Fibroblast of the aortic adventitia (primary cell): Measurements from ENCODE around the gene CNTFR. TPM values are rescaled to one million over a fixed set of nuclear protein-coding genes. Genes with fewer than 3 reads are reported as not detected.

Source experiments
- DNase-seq: peaks from one replicate; pipeline ENCODE4 v3.0.0-alpha.2; 2010; ENCODE audit warnings: low read depth
- H3K4me3 ChIP-seq: 2 replicates; pipeline ENCODE4 v1.5.1; 2011; ENCODE audit warnings: low read depth, mild to moderate bottlenecking, control low read depth, low read length, moderate library complexity
- total RNA-seq: library from RNA; depleted of rRNA; stranded (reverse); fragments of >200 nt; gene quantifications from 2 replicates; pipeline ENCODE4 v1.2.3, GENCODE V29; 2012; ENCODE audit warnings: low replicate concordance
- TF ChIP-seq, protein P1 (sequence below): IDR thresholded peaks from 2 replicates; pipeline ENCODE4 v1.5.1; 2011; ENCODE audit warnings: mild to moderate bottlenecking, low read length, control low read depth, inconsistent platforms; ENCODE audit not compliant: insufficient read depth

Gene CNTFR
- total RNA-seq, 1 donor = not detected

DNA sequence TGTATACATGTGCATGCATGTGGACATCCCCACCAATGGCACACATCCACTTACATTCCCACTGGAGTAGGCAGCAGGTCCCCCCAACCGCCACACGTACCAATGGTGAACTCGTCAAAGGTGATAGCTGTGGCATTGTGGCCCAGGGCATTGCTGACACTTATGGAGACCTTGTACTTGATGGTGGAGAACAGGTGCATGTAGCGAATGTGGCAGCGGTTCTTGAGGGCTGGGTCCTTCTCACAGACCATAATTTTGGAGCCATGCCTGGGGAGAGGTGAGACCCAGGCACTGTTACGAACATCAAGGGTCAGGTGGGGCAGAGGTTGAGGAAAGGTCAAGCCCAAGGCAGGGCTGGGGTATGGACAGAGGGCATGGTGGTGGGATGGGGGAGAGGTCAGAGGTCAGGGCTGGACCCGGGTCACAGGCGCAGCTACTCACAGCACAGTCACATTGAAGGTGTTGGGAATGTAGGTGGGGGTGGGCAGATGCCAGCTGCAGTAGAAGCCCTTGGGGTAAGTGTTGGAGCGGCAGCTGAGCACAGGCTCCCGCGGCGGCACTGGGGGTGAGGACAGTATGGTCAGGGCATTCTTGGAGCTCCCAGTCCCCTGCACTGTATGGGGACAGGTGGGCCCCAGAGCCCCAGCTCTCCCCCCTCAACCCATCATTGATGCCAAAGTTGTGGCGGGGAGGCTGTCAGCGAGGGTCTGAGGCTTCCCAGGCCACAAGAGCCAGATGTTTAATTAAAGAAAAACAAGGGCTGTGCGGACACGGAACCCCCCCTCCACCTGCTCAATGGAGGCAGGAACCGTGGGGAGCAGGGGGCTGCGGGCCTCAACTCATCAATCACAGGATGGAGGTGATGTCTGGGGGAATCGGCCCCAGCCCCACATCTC is 31.9 kb downstream of the CNTFR start:
- TF ChIP-seq, protein P1, sequence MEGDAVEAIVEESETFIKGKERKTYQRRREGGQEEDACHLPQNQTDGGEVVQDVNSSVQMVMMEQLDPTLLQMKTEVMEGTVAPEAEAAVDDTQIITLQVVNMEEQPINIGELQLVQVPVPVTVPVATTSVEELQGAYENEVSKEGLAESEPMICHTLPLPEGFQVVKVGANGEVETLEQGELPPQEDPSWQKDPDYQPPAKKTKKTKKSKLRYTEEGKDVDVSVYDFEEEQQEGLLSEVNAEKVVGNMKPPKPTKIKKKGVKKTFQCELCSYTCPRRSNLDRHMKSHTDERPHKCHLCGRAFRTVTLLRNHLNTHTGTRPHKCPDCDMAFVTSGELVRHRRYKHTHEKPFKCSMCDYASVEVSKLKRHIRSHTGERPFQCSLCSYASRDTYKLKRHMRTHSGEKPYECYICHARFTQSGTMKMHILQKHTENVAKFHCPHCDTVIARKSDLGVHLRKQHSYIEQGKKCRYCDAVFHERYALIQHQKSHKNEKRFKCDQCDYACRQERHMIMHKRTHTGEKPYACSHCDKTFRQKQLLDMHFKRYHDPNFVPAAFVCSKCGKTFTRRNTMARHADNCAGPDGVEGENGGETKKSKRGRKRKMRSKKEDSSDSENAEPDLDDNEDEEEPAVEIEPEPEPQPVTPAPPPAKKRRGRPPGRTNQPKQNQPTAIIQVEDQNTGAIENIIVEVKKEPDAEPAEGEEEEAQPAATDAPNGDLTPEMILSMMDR = no peak
- DNase-seq = no peak
- H3K4me3 ChIP-seq = no peak overlapping the region

DNA sequence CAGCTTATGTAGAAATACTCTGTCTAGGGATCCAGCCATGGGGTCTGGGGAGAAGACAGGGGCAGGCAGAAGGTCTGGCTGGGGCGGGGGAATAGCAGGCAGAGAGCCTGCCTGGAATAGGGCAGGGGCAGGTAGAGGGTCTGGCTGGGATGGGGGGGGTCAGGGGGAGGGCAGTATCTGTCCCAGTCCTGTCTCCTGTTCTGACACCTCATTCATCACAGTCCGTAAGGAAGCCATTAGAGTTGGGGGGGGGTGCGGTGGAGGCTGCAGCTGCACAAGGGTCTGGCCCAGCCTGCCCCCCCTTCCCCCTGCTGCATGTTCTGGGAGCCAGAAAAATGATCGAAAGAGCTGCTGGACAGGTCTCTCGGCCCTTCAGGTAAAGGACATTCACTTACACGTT is 32.6 kb downstream of the CNTFR start:
- DNase-seq = no peak
- no peak overlapping the region for H3K4me3 ChIP-seq
- TF ChIP-seq, protein P1 = no peak

DNA sequence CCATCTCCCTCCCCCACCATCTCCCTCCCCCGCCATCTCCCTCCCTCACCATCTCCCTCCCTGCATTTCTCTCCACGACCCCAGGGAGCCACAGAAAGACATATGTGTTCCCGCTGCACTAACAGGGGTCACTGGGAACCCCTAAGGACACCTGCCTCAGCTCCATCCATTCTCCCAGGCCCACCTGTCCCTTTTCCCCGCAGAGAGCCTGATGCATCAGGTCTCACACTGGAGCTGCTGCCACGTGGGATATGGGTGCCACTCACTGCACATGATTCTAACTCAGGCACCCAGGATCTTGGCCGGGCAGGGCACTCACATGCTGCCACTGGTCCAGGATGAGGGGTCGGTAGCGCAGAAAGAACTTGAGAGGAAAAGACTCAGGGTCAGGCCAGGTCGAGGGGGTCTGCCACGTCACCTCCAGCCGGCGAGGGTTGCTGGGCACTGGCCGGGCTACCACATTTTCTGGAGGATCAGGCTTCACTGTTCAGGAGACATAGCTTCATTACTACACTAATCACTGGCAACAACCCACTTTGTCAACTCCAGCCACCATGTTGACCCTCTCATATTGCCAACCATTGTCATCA is 33.5 kb downstream of the CNTFR start:
- no peak overlapping the region for H3K4me3 ChIP-seq
- TF ChIP-seq, protein P1 = no peak
- no peak for DNase-seq

DNA sequence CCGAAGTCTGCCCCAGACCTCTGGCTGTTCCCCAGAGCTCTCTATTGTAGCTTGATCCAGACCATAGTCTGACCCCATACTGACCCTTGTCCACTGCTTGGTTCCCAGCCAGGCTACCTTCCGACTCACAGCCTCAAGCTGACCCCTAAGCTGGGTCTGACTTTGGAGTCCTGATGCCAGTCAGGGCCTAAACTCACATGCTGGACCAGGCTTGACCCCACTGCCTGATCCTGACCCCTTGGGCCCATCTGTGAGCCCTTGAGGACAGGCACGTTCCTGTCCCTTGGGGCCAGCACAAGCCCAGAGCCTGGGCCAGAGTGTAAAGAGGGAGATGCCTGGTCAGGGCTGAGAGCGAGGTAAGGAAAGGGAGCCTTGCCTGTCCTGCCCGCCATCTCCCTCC is 34.0 kb downstream of the CNTFR start:
- TF ChIP-seq, protein P1 = no peak
- DNase-seq = no peak
- no peak overlapping the region for H3K4me3 ChIP-seq

DNA sequence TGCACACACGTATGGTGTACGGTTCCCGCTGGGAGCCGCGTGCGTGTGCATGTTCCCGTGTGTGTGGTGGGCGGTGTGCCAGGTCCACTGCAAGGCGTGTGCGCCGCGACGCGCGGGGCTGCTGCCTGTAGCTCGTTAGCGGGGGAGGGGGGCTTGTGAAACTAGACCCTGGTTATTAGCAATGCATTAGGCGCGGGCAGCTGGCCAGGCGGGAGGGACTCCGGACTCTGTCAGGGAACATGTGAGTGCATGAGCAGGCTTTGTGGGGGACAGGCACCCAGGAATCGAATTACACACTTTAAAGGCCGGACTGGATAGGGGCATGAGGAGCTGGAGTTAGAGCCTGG is 34.5 kb downstream of the CNTFR start:
- H3K4me3 ChIP-seq = no peak overlapping the region
- DNase-seq = no peak
- TF ChIP-seq, protein P1 = no peak

DNA sequence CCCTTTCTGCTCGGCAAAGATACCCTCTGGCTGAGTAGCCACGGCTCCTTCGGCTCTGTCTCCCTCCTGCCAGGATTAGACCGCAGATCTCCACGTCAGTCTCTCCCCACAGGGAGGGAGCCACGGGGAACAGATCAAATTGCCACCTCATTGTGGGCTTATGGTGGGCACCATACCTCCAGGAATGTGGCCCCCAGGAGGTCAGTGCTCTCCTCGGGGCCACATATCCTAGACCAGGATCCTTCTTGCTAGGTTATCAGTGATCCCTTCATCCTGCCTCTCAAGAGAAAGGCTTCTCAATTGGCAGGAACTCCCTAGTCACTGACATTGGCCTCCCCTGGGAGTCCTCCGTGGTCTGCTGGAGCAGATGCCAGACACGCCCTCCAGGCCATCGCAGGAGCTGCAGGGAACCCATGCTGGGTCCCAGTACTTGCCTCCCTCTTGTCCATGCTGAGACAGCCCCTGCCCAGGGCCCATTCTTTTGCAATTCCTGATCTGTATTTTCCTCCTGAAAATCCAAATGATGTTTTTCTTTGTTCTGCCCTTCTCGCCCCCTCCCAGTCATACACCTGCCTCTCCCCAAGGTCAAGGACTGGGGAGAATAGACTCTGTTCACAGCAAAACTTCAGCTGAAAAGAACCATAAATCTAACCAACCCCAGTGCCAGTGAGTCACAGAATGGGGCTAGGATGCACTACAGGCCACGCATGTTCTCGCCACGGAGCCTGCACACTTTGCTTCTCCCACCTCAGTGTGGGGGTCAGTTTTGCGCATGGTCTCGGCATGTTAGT is 35.1 kb downstream of the CNTFR start:
- TF ChIP-seq, protein P1 = no peak
- DNase-seq = no peak
- H3K4me3 ChIP-seq = no peak overlapping the region
